ELF-1 (cell line): Measurements from ENCODE around the gene SNRNP25.

Source experiments
- DNase-seq: peaks from one replicate; pipeline ENCODE4 v3.0.0-alpha.2; 2016; ENCODE audit warnings: low read depth, low spot score

Gene SNRNP25

GRCh38 chr16:77273-77806 is 23.7 kb downstream of the SNRNP25 start:
- peak; percentile 82 for DNase-seq

- DNase-seq = peak; percentile 62
Measured at GRCh38 chr16:77807-78443, 24.3 kb downstream of the SNRNP25 start, which contains the start of gene MPG. TSS of gene MPG (plus strand) at chr16:78225. CDS start at chr16:78310, 85 bp downstream.

GRCh38 chr16:78444-79150 is 25.0 kb downstream of the SNRNP25 start:
- DNase-seq = no peak

- no peak for DNase-seq
Measured at GRCh38 chr16:79151-80054, 25.8 kb downstream of the SNRNP25 start.

- no peak for DNase-seq
Measured at GRCh38 chr16:83060-83603, 29.5 kb downstream of the SNRNP25 start.

GRCh38 chr16:83781-84615 is 30.4 kb downstream of the SNRNP25 start:
- no peak for DNase-seq

GRCh38 chr16:84718-85406 is 31.2 kb downstream of the SNRNP25 start:
- DNase-seq = no peak

GRCh38 chr16:85407-85782 is 31.8 kb downstream of the SNRNP25 start:
- DNase-seq = no peak

- DNase-seq = no peak
Measured at GRCh38 chr16:85865-86264, 32.2 kb downstream of the SNRNP25 start.

- no peak for DNase-seq
Measured at GRCh38 chr16:86483-86952, 32.9 kb downstream of the SNRNP25 start.

- DNase-seq = no peak
Measured at GRCh38 chr16:88613-89012, 35.0 kb downstream of the SNRNP25 start.

GRCh38 chr16:89391-90302 is 36.0 kb downstream of the SNRNP25 start:
- DNase-seq = no peak

GRCh38 chr16:91484-91883 is 37.9 kb downstream of the SNRNP25 start:
- no peak for DNase-seq

GRCh38 chr16:92431-93339 is 39.1 kb downstream of the SNRNP25 start:
- no peak for DNase-seq

GRCh38 chr16:94918-95265 is 41.3 kb downstream of the SNRNP25 start:
- no peak for DNase-seq

- peak; percentile 98 for DNase-seq
Measured at GRCh38 chr16:96935-97381, 43.3 kb downstream of the SNRNP25 start.

- peak; percentile 27 for DNase-seq
Measured at GRCh38 chr16:97822-98221, 44.2 kb downstream of the SNRNP25 start.

GRCh38 chr16:100989-101388 is 47.4 kb downstream of the SNRNP25 start:
- DNase-seq = no peak
